Fibroblast of lung (primary cell): ENCODE data around the gene TLX1. TPM values are rescaled to one million over a fixed set of nuclear protein-coding genes. Genes with fewer than 3 reads are reported as not detected.

Experiments
- DNase-seq, 2 donors: peaks; one replicate each; pipeline versions ENCODE4 v3.0.0 to v3.0.0-alpha.2; 2010; ENCODE audit warnings: low read depth in 2 of 2
- H2AFZ ChIP-seq: 2 replicates; pipeline ENCODE4 v1.5.1; 2012; ENCODE audit warnings: low read length, control low read depth, inconsistent platforms
- H3K27ac ChIP-seq: 2 replicates; pipeline ENCODE4 v1.5.1; 2011; ENCODE audit warnings: low read length, control low read depth; ENCODE audit not compliant: insufficient read depth
- H3K27me3 ChIP-seq: 2 replicates; pipeline ENCODE4 v1.5.1; 2011; ENCODE audit warnings: mild to moderate bottlenecking, low read length; ENCODE audit not compliant: control insufficient read depth, insufficient read depth
- H3K36me3 ChIP-seq: 2 replicates; pipeline ENCODE4 v1.5.1; 2011; ENCODE audit warnings: low read length; ENCODE audit not compliant: control insufficient read depth, insufficient read depth
- H3K4me1 ChIP-seq: 2 replicates; pipeline ENCODE4 v1.5.1; 2011; ENCODE audit warnings: low read length; ENCODE audit not compliant: control insufficient read depth, insufficient read depth; ENCODE audit errors: extremely low read depth
- H3K4me2 ChIP-seq: 2 replicates; pipeline ENCODE4 v1.5.1; 2011; ENCODE audit warnings: low read length, control low read depth; ENCODE audit not compliant: insufficient read depth; ENCODE audit errors: extremely low read depth
- H3K4me3 ChIP-seq, 4 experiments: fragments of 200-600 bp in 1 of 4; sonication (generic) in 1 of 4; replicated peaks in 1 of 4; 2 replicates each; pipeline ENCODE4 v1.5.1; 2011 to 2016; ENCODE audit warnings: low read length in 4 of 4, low read depth in 3 of 4, mild to moderate bottlenecking in 3 of 4, control low read depth in 2 of 4, inconsistent platforms in 1 of 4, mixed read lengths in 1 of 4; ENCODE audit not compliant: insufficient read depth in 1 of 4; ENCODE audit errors: control extremely low read depth in 1 of 4
- H3K79me2 ChIP-seq: 2 replicates; pipeline ENCODE4 v1.5.1; 2012; ENCODE audit warnings: mild to moderate bottlenecking, low read length, inconsistent platforms; ENCODE audit not compliant: control insufficient read depth, insufficient read depth
- H3K9ac ChIP-seq: 2 replicates; pipeline ENCODE4 v1.5.1; 2011; ENCODE audit warnings: mild to moderate bottlenecking, low read length, control low read depth; ENCODE audit not compliant: insufficient read depth
- H3K9me3 ChIP-seq: 2 replicates; pipeline ENCODE4 v1.5.1; 2012; ENCODE audit warnings: low read depth, low read length; ENCODE audit not compliant: control insufficient read depth, insufficient read depth
- H4K20me1 ChIP-seq: 2 replicates; pipeline ENCODE4 v1.5.1; 2011; ENCODE audit warnings: low read length; ENCODE audit not compliant: control insufficient read depth, insufficient read depth; ENCODE audit errors: extremely low read depth
- CTCF ChIP-seq, 2 donors: IDR thresholded peaks in 1 of 2; conservative IDR thresholded peaks in 1 of 2; 1 replicate in 1 of 2; 2 replicates in 1 of 2; pipeline ENCODE4 v1.5.1; 2011 to 2012; ENCODE audit warnings: low read length in 2 of 2, control low read depth in 1 of 2, inconsistent platforms in 1 of 2, low read depth in 1 of 2, mild to moderate bottlenecking in 1 of 2
- EZH2 ChIP-seq: IDR thresholded peaks from 2 replicates; pipeline ENCODE4 v1.5.1; 2012; ENCODE audit warnings: low read length, control low read depth, mild to moderate bottlenecking; ENCODE audit errors: missing control alignments
- polyA plus RNA-seq, 2 donors: library from polyadenylated mRNA; depleted of rRNA in 1 of 2; stranded (reverse) in 1 of 2; unstranded in 1 of 2; fragments of >200 nt; gene quantifications; 2 replicates each; pipeline ENCODE4 v1.2.1, GENCODE V29; 2011 to 2012; ENCODE audit warnings: missing spikeins in 1 of 2
- total RNA-seq: library from RNA; depleted of rRNA; stranded (reverse); fragments of >200 nt; gene quantifications from 2 replicates; pipeline ENCODE4 v1.2.1, GENCODE V29; 2014

The TLX1 gene
- total and polyA plus RNA-seq, 2 donors (not counting 1 experiment from before 2014, with no cell fraction given), result not detected

DNA sequence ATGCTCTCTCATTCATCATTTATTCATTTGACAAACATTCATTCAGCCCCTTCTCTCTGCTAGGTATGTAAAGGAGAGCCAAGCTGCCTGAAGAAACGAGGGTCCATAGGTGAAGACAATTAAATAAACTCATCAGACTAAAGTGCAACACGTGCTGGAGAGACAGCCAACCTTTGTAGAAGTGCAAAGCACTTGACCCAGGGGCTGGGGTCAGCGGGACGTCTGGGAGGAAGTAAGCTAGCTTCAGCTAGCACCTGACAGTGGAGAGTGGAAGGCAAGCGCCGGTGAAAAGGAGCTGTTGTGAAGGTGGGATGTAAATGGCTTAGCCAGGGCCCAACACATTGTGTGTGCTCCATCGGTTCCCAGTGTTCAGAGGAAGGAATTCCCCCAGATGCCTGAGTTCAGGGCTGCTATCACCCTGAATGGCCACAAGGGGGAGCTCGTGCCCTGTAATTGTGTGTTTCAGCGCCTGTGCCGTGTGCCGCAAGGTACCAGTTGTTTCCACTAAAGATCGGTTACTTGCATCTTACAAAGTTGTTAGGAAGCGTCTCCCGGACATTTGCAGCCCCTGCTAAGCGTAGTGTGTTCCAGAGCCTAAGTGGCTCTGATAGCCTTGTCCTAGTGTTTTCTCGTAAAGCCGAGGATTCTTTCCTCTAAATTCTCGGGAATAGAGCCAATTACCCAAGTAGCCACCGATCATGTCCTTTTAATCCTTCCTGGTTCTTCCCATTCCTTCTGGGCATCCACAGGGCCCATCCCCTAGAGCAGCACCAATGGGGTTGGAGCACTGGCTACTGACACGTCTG lies 30.6 kb downstream of the TLX1 start:
- H2AFZ ChIP-seq, result peak overlapping the region; percentile 94
- H3K4me1 ChIP-seq, result no peaks in the 10 kb centered on the region
- no peaks in the 10 kb centered on the region for H3K9me3 ChIP-seq
- H3K4me2 ChIP-seq, result peak overlapping the region; percentile 95
- no peaks in the 10 kb centered on the region for H4K20me1 ChIP-seq
- no peaks in the 10 kb centered on the region for H3K79me2 ChIP-seq
- H3K4me3 ChIP-seq, result peak overlapping the region; percentile 39 to 65 (median 53)
- H3K9ac ChIP-seq, result no peak overlapping the region
- peaks cover 24% of the 10 kb centered on the region for H3K27me3 ChIP-seq
- DNase-seq, result peak; percentile 59 to 71
- TF ChIP-seq EZH2 (no peak), CTCF (conservative IDR thresholded peaks at IDR 0.05 in 1 of 2, IDR thresholded peaks at IDR 0.05 in 1 of 2; ENCODE audit: low read depth in 1 of 2, low read length in 2 of 2) (peak; percentile 93 to 99)
- no peak overlapping the region for H3K27ac ChIP-seq
- no peaks in the 10 kb centered on the region for H3K36me3 ChIP-seq

DNA sequence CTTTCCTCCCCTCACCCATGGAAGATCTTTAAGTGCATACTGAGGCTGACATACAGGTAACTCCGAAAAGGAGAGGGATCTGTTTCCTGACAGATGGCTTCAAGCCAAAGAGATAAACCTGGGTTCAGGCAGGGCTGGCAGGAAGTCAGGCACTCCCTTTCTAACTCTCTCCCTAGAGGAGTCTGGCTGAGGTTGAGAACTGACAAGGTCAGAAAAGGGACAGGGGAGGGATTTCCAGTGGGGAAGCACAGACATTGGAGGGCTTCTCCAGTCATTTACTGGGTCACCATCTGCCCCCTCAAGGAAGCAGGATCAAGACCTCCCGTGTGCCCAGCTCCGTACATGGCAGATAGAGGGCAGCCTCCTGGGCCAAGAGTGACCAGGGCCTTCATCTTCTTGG lies 31.6 kb downstream of the TLX1 start:
- Histone ChIP-seq H3K27ac (no peak overlapping the region), H3K4me2 (no peak overlapping the region), H4K20me1 (no peaks in the 10 kb centered on the region), H3K4me3 (no peak overlapping the region), H3K27me3 (peaks cover 24% of the 10 kb centered on the region), H3K9ac (no peak overlapping the region), H3K9me3 (no peaks in the 10 kb centered on the region), H3K36me3 (no peaks in the 10 kb centered on the region), H2AFZ (no peak overlapping the region), H3K79me2 (no peaks in the 10 kb centered on the region), H3K4me1 (no peaks in the 10 kb centered on the region)
- no peak for DNase-seq
- TF ChIP-seq CTCF (conservative IDR thresholded peaks at IDR 0.05 in 1 of 2, IDR thresholded peaks at IDR 0.05 in 1 of 2; ENCODE audit: low read depth in 1 of 2, low read length in 2 of 2), result no peak
- TF ChIP-seq EZH2, result no peak

DNA sequence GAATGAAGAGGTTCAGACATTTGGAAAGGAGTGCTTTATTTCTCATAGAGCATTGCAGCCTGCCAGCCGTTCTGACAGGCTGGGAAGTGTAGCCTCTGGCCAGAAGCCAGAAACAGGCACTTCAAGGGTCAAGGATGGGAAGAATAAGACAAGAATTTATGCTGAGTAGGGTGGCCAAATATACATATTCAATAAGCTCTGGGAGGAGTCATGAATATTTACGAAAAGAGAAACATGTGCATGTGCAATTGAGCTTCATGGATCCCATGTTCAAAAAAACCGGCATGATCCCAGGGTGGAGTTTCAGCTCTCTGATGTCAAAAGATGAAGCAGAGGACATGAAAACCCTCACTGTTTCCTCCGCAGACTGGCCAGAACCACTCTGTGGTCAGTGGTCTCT lies 32.9 kb downstream of the TLX1 start:
- TF ChIP-seq CTCF (conservative IDR thresholded peaks at IDR 0.05 in 1 of 2, IDR thresholded peaks at IDR 0.05 in 1 of 2; ENCODE audit: low read depth in 1 of 2, low read length in 2 of 2) (no peak), EZH2 (no peak)
- no peaks in the 10 kb centered on the region for H3K36me3 ChIP-seq
- H3K27me3 ChIP-seq, result peaks cover 14% of the 10 kb centered on the region
- no peaks in the 10 kb centered on the region for H4K20me1 ChIP-seq
- H3K79me2 ChIP-seq, result no peaks in the 10 kb centered on the region
- no peak overlapping the region for H3K4me3 ChIP-seq
- no peaks in the 10 kb centered on the region for H3K4me1 ChIP-seq
- no peak overlapping the region for H2AFZ ChIP-seq
- H3K9ac ChIP-seq, result no peak overlapping the region
- no peak for DNase-seq
- H3K9me3 ChIP-seq, result no peaks in the 10 kb centered on the region
- no peak overlapping the region for H3K4me2 ChIP-seq
- no peak overlapping the region for H3K27ac ChIP-seq
